Measurements from ENCODE around the gene CFAP61.

GRCh38 chr20:20031790-20032189, 20.5 kb upstream of the CFAP61 start:
- TF ChIP-seq, protein P1, sequence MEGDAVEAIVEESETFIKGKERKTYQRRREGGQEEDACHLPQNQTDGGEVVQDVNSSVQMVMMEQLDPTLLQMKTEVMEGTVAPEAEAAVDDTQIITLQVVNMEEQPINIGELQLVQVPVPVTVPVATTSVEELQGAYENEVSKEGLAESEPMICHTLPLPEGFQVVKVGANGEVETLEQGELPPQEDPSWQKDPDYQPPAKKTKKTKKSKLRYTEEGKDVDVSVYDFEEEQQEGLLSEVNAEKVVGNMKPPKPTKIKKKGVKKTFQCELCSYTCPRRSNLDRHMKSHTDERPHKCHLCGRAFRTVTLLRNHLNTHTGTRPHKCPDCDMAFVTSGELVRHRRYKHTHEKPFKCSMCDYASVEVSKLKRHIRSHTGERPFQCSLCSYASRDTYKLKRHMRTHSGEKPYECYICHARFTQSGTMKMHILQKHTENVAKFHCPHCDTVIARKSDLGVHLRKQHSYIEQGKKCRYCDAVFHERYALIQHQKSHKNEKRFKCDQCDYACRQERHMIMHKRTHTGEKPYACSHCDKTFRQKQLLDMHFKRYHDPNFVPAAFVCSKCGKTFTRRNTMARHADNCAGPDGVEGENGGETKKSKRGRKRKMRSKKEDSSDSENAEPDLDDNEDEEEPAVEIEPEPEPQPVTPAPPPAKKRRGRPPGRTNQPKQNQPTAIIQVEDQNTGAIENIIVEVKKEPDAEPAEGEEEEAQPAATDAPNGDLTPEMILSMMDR (conservative IDR thresholded peaks at IDR 0.05), result no peak
- TF ChIP-seq ZFX (IDR thresholded peaks at IDR 0.05), result no peak

Measured in C4-2B (cell line).